Measurements from ENCODE around the gene SYNE1. TPM values are rescaled to one million over a fixed set of nuclear protein-coding genes. Genes with fewer than 3 reads are reported as not detected.
"Not testable (repeated sequence)": the region's sequence is repeated elsewhere in the genome, so short reads cannot be mapped to it uniquely, and the experiment has no call there.

Gene SYNE1
- total RNA-seq, 1 donor from 2014 or later = 137 TPM

GRCh38 chr6:152166897-152167296 is 470.3 kb downstream of the SYNE1 start:
- DNase-seq (ENCODE audit: low spot score in 2 of 2) (no peak), FAIRE-seq (no peak)

DNA sequence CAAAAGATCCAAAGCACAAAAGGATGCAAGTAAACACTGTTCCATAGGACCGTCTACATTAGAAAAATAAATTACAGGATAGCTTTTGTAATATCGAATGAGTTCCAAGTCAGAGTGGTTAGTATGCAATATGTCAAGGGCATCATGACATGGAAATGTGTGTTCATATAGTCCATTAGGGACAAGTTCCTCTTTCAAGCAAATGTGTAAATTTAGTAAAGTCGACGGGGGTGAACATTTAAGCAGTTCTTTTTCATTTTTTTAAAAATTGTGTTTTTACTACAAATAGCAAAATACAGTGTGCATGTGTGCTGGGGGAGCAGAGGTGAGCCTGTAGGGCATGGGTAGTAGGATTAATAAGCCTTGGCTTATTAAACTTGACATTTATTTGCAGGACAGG is 470.7 kb downstream of the SYNE1 start:
- DNase-seq (ENCODE audit: low spot score in 2 of 2) (no peak), FAIRE-seq (no peak)

DNA sequence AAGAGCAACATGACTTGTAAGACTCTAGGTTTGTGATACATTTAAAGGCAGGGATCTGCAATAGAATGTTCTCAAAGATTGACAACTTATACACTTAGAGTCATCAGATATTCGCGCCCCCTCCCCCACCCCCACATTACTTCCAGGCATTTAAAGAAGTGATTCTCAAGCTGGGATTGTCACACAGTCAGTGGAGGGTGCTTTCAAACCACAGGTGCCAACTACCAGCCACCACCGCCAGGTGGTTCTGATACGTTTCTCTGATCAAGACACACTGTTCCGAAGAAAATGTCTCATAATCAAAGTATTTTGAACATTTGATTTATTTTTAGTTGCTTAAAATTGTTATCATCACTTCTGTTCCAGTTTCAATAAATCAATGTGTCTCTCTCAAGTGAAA is 472.2 kb downstream of the SYNE1 start:
- no peak for FAIRE-seq
- no peak for DNase-seq (ENCODE audit: low spot score in 2 of 2)

- DNase-seq (ENCODE audit: low spot score in 2 of 2) = no peak
- no peak for FAIRE-seq
Measured at GRCh38 chr6:152161501-152161900, 475.7 kb downstream of the SYNE1 start.

DNA sequence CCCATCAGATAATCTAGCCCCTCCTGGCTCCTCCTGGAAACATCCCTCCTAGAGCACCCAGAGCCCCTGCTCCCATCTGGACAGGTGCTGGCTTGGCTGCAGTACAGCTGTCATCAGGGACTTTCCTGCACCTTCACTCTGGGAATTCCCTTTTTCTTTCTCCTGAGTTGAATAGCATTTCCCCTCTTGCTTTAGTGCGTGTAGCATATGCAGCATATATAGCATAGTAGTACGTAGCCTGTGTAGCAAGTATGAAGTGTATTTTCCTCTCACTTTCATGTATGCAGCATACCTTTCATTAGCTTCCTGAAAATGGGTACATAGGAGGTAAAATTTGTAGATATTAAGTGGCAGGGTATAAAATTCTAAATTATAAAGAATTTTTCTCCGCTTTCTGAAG is 476.8 kb downstream of the SYNE1 start:
- DNase-seq (ENCODE audit: low spot score in 2 of 2) = no peak
- no peak for FAIRE-seq

DNA sequence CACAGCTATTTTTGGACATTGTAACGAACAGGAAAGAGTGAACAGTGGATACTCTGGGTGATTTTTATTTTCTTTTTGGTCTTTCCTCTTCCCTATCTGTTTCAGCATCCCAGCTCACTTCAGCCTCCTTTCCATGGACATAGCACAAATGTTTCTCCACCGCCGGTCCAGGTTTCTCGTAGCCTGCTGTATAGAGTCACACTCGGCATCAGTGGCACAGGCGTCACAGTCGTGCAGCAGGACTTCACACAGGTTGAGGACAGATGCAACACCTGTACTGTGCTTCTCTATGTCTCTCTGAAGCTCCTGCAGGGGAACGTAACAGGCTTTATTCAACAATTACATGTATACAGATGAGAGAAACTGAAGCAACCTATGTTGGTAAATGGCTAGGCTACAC is 481.4 kb downstream of the SYNE1 start:
- FAIRE-seq = no peak

DNA sequence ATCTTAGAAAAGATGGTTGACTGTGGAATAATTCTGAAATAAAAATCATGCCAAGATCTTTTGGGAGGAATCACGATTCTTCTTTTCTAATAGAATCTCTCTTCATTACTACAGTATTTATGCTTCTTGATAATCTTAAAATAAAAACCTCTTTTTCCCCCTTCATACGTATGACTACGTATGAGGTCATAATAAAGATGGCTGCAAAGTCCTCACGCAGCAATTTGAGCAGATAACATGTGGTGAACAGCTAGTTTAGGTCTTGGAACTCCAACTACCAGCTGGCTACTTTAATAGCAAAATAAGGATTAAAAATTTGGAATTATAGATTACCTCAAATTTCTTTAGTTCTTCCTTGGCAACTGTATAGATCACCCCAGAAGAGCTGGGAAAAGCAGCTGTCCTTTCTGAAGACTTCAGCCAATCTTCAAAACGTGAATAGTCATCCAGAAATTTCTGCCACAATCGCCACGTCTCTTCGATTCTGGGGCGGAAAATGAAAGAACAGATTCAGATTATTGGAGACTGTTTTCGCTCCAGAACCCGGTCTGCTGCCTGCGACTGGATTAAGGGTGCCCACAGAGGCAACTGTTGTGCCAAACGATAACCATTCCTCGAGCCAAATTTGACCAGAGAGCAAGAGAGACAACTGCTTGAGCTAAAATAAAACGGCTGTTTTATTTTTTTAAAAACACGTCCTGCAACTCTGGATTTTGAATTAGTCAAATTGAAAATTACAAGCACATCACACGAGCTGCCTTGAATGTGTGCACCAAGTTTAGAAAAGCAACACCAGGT is 482.4 kb downstream of the SYNE1 start:
- DNase-seq (ENCODE audit: low spot score in 2 of 2) = no peak
- no peak for FAIRE-seq

More for the DNA sequence above, 481.4 kb downstream of the SYNE1 start:
- DNase-seq (ENCODE audit: low spot score in 2 of 2) = no peak

DNA sequence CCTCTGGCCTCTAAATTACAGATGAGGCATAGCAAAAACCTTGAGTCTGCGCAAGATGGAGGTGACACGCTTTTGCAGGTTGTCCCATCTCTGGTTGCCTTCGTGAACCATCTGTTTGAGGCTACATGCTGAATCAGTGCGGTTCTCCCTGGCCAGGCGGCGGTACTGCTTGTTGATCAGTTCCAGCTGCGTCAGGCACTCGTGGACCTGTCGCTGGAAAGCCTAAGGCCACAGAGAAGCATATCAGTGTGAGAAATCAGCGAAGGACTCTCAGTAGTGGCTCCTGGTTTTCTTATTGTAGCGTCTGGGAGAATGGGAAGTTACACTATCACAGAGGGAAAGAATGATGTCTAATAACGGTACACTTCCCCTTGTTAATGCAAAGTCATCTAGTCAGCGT is 485.2 kb downstream of the SYNE1 start:
- no peak for DNase-seq (ENCODE audit: low spot score in 2 of 2)
- no peak for FAIRE-seq

GRCh38 chr6:152150196-152150595 is 487.0 kb downstream of the SYNE1 start:
- DNase-seq (ENCODE audit: low spot score in 2 of 2) (no peak), FAIRE-seq (no peak)

- FAIRE-seq (no peak), DNase-seq (ENCODE audit: low spot score in 2 of 2) (no peak)
Measured at GRCh38 chr6:152148412-152148811, 488.8 kb downstream of the SYNE1 start.

DNA sequence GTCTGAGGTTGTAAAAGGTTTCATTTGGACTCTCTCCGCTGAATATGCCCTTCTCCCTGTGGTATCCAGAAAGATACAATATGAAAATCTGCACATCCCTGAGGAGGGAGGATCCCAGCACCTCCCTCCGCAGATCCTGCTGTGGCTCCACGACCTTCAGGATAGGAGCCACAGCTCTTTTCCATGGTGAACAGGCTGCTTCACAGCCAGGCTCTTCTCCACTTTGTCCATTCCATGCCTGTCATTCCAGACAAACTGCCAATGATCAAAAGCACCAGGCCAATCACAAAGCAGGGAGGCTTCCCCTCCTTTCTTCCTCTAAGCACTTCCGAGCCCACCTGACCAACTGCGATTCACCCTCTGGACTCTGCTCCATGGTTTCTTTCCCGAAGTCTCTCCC is 489.9 kb downstream of the SYNE1 start:
- FAIRE-seq (no peak), DNase-seq (ENCODE audit: low spot score in 2 of 2) (no peak)

DNA sequence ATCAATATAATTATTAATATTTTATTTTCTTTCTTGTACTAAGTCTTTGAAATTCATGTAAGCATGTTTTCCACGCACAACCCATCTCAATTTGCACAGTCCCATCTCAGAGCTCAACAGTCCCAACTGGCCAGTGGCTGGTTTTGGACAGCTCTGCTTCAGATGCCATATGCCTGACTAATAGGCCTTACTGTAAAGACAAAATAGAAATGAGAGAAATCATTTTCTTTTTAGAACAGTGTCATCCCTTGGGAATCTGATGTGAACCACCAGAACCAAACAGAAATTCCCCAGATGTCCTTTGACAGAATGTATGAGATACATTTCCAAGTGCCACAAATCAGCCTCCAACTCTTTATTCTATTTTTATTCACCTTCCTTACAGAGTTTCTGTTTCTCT is 490.8 kb downstream of the SYNE1 start:
- no peak for DNase-seq (ENCODE audit: low spot score in 2 of 2)
- no peak for FAIRE-seq

DNA sequence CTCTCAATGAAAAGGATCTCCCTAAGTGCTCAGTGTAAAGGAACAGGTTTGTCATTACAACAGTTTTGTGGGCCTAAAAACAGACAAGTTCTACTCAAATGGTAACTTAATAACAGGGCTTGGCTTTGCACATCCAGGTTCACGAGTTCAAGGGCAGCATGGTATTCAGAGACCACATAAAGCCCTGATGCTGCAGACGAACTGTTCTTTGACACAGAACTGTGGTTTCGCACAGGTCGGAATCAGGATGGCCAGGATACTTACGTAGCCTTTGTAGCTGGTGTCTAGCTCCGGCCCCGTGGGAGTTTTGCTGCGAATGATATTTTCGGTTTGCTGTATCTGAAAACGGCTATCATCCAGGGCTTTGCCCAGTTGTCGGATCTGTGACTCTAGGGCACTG is 493.8 kb downstream of the SYNE1 start:
- no peak for FAIRE-seq
- DNase-seq (ENCODE audit: low spot score in 2 of 2) = no peak

- DNase-seq (ENCODE audit: low spot score in 2 of 2) (no peak), FAIRE-seq (no peak)
Measured at GRCh38 chr6:152142105-152142504, 495.1 kb downstream of the SYNE1 start.

GRCh38 chr6:152138344-152138743 is 498.8 kb downstream of the SYNE1 start:
- not testable (repeated sequence) for DNase-seq (ENCODE audit: low spot score in 2 of 2); FAIRE-seq

DNA sequence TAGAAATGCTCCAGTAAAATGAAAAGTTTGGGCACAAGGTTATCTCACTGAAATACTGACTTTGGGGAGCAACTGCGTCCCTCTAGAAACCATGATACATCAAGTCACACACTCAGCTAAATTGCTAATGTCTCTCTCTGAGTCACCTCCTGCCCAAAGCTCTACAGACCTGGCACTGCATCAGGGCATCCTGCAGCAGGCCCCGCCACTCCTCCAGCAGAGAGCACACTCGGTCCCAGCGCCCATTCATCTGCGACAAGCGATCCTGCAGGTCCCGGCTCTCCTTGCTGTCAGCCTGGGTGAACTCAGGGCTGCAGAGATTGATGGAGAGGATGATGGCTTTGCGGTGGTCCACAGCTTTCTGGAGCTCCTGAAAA is 500.7 kb downstream of the SYNE1 start:
- no peak for FAIRE-seq
- no peak for DNase-seq (ENCODE audit: low spot score in 2 of 2)

DNA sequence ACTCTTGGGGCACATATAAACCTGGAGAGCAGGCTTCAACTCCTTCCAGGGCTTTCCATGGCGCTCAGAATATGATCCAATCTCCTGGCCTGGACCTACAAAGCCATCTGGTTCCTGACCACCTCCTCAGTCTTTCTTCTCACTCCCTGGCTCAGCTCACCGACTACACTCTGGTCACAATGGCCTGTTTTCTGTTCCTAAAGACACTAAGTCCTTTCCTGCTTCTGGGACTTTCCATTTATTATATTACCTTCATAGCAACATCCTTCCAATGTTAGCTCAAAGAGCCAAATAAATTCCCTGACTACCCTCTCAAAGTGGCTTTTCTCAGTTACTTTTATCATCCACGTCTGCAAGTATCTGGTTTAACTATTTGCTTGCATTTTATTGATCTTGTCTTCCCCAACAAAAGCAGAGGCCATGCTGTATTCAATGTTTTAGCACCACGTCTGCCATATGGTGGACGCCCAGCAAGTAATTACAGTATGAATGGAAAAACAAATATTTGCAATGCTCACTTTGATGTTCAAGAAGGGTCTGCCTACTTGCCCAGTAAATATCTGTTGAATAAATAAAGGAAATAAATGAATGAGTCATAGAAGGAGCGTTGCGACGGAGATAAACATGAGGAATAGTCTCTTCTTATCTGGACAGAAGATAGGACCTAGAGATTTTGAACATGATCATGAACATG is 501.3 kb downstream of the SYNE1 start:
- FAIRE-seq = no peak
- DNase-seq (ENCODE audit: low spot score in 2 of 2) = no peak

DNA sequence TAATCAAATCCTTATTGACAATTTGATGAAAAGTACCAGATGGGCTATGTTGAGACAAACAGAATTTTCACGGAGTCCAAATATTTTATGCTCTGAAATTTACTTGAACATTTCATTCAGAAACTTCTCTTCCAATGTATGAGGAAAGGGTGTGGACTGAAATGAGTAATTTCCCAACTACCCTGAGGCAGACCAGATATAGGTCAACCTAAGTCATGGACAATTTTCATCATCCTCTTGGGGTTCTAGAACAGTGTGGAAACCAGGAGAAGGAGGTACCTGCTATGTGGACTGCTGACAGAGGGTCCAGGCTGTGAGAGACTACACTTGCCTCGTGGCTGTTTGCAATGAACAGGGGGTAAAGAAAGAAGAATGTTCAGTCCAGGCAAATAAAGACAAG is 506.7 kb downstream of the SYNE1 start:
- DNase-seq (ENCODE audit: low spot score in 2 of 2) (no peak), FAIRE-seq (no peak)

DNA sequence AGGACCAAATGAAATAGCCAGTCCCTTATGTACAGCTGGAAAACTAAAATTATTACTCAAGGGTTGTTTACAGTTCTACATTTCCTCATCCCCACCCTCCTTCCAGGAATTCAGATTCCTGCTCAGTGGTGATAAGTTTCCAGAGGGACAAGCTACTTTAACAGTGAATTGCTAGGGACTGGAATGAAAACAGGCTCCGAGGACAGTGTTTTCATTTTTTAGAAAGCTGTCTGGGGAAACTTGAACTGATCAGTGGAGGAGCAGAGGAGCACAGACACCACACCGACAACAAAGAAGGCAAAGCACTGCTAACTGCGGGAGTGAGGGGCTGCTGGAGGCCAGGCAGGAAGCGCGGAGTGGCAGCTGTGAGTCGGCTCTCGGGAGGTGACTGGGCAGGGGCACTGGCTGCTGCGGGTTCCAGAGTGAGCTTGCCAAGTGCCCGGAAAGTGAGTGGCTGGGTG is 507.4 kb downstream of the SYNE1 start:
- DNase-seq (ENCODE audit: low spot score in 2 of 2) (no peak), FAIRE-seq (no peak)

DNA sequence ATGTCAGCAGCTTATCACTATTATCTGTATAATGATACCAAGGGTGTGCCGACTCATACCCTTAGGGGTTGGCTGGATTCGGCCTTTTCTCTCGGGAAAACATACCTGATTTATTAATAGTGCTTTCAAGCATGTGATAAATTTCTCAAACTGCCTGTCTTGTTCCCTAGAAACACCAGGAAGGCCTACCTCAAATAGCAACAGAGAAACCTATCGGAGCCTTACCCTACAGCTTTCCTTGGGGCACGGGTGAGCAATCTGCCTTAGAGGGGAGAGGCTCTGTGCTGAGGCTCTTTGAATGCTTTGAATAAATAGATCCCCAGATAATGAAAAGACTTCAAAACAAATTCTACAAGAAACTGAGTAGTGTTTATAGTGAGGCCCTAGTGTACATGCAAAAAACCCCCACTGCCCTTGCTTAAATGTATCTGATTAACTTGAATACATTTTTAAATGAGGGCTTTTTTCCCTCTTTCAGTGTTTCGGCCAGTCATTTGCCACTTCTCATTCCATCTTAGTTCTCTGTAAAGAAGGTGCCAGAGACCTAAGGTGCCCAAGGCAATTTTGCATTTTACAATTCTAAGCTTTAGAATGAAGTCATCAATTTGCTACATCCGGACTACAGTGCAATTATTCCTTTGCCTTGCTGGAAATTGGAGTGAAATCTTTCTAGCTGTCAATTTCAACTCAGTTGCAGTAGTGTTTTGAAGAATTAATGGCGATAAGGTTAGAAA is 509.6 kb downstream of the SYNE1 start:
- FAIRE-seq (no peak), DNase-seq (ENCODE audit: low spot score in 2 of 2) (no peak)

GRCh38 chr6:152124429-152125074 is 512.6 kb downstream of the SYNE1 start:
- FAIRE-seq (peak; percentile 65), DNase-seq (ENCODE audit: low spot score in 2 of 2) (peak; percentile 28 to 58)

All from frontal cortex (tissue), 4 donors.